OCI-LY1 (cell line): ENCODE data around the gene C1QTNF6.

Experiments used
- EZH2 ChIP-seq: fragments of 200-600 bp; sonication (generic), shearing (Covaris generic); IDR thresholded peaks from 2 replicates; pipeline ENCODE4 v1.8.0; 2017; ENCODE audit warnings: borderline replicate concordance, mixed run types, mild to moderate bottlenecking, antibody characterized with exemption, low read length, moderate library complexity, mixed read lengths
- TF ChIP-seq, protein P1 (sequence below): fragments of 200-600 bp; sonication (generic), shearing (Covaris generic); IDR thresholded peaks from 2 replicates; pipeline ENCODE4 v1.5.1; 2017; ENCODE audit warnings: mild to moderate bottlenecking, antibody characterized with exemption, low read length, moderate library complexity, mixed read lengths

DNA sequence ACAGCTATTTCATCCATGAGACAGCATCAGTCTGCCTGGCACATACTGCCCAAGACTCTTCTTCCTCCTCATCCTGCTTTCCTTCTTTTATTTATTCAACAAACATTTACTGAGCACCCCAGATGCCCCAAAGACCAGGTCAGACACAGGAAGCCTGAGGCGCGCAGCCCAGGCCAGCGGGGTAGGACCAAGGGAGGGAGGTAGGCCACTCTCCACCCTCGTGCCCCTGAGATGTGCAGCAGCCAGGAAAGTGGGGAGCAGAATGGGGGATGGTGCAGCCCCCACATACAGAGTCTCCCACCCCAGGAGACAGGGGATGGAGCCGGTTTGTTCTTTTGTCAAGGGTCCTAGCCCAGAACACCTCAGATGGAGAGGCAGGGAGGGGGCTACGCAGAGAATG, 34.1 kb downstream of the C1QTNF6 start:
- TF ChIP-seq, protein P1, sequence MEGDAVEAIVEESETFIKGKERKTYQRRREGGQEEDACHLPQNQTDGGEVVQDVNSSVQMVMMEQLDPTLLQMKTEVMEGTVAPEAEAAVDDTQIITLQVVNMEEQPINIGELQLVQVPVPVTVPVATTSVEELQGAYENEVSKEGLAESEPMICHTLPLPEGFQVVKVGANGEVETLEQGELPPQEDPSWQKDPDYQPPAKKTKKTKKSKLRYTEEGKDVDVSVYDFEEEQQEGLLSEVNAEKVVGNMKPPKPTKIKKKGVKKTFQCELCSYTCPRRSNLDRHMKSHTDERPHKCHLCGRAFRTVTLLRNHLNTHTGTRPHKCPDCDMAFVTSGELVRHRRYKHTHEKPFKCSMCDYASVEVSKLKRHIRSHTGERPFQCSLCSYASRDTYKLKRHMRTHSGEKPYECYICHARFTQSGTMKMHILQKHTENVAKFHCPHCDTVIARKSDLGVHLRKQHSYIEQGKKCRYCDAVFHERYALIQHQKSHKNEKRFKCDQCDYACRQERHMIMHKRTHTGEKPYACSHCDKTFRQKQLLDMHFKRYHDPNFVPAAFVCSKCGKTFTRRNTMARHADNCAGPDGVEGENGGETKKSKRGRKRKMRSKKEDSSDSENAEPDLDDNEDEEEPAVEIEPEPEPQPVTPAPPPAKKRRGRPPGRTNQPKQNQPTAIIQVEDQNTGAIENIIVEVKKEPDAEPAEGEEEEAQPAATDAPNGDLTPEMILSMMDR, result no peak
- no peak for TF ChIP-seq EZH2
